Ishikawa (cell line): ENCODE results near the gene TNFSF12.

Experiments
- CREB1 ChIP-seq: IDR thresholded peaks from 2 replicates; pipeline ENCODE4 v1.6.1; 2012; ENCODE audit warnings: low read depth
- EP300 ChIP-seq: IDR thresholded peaks from 2 replicates; pipeline ENCODE4 v1.6.1; 2012; ENCODE audit warnings: borderline replicate concordance
- NFIC ChIP-seq: IDR thresholded peaks from 2 replicates; pipeline ENCODE4 v1.6.1; 2012
- TEAD4 ChIP-seq: IDR thresholded peaks from 2 replicates; pipeline ENCODE4 v1.6.1; 2012
- YY1 ChIP-seq: IDR thresholded peaks from 2 replicates; pipeline ENCODE4 v1.6.1; 2012; ENCODE audit warnings: low read depth

GRCh38 chr17:7561028-7561575, 12.2 kb downstream of the TNFSF12 start:
- TF ChIP-seq TEAD4, result no peak
- TF ChIP-seq CREB1, result no peak
- peak; percentile 47; the same call in 1 of the 2 replicates for TF ChIP-seq NFIC
- no peak for TF ChIP-seq EP300
- TF ChIP-seq YY1, result no peak
